ENCODE results near the gene HTATSF1.
A peak's percentile ranks its signal among the peaks of the same experiment; 100 is the strongest.

Gene HTATSF1

DNA sequence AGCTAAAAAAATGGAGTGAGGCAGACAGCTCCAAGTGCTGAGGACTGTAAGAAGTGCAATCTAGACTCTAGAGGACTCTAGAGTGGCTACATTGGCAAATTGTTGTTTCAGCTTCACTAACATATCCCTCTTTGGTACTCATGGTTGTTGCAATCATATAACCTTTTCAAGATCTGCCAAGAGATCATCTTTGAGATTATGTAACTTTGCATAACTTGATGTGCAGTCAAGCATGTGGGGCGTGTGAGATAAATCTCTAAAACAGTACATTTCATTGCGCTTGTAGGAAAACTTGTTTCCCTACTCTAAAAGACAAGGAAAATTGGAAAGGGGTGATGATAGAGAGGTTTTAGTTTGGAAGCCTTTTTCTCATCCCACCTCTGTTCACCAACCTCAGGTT is 20.9 kb upstream of the HTATSF1 start:
- DNase-seq (ENCODE audit: insufficient read length, low spot score) (no peak), FAIRE-seq (no peak)
- TF ChIP-seq, protein P1, sequence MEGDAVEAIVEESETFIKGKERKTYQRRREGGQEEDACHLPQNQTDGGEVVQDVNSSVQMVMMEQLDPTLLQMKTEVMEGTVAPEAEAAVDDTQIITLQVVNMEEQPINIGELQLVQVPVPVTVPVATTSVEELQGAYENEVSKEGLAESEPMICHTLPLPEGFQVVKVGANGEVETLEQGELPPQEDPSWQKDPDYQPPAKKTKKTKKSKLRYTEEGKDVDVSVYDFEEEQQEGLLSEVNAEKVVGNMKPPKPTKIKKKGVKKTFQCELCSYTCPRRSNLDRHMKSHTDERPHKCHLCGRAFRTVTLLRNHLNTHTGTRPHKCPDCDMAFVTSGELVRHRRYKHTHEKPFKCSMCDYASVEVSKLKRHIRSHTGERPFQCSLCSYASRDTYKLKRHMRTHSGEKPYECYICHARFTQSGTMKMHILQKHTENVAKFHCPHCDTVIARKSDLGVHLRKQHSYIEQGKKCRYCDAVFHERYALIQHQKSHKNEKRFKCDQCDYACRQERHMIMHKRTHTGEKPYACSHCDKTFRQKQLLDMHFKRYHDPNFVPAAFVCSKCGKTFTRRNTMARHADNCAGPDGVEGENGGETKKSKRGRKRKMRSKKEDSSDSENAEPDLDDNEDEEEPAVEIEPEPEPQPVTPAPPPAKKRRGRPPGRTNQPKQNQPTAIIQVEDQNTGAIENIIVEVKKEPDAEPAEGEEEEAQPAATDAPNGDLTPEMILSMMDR (IDR thresholded peaks at IDR 0.05; ENCODE audit: insufficient read depth, missing control alignments): no peak

DNA sequence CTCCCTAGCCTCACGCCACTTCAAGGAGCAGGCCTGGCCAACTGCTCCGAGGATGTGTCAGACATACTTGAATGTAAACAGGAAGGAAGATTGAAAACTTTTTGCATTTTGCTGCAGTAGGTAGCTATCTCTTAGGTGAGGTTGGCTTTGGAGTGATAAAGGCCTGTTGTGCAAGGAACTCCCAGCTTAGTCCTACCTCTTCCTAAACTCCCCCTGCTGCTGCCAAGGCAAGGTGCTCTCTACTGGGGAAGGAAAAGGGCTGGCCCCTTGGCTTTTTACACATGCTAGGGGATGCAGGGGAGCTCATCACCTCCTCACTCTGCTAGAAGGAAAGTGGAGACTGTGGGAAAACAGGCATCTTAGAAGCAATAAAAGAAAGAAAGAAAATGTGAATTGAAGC is 20.4 kb upstream of the HTATSF1 start:
- DNase-seq (ENCODE audit: insufficient read length, low spot score) (no peak), FAIRE-seq (no peak)
- TF ChIP-seq, protein P1 (IDR thresholded peaks at IDR 0.05; ENCODE audit: insufficient read depth, missing control alignments): peak; percentile 5

- TF ChIP-seq, protein P1 (IDR thresholded peaks at IDR 0.05; ENCODE audit: insufficient read depth, missing control alignments): no peak
- DNase-seq (ENCODE audit: insufficient read length, low spot score) (no peak), FAIRE-seq (no peak)
Measured at GRCh38 chrX:136480383-136480782, 17.0 kb upstream of the HTATSF1 start.

DNA sequence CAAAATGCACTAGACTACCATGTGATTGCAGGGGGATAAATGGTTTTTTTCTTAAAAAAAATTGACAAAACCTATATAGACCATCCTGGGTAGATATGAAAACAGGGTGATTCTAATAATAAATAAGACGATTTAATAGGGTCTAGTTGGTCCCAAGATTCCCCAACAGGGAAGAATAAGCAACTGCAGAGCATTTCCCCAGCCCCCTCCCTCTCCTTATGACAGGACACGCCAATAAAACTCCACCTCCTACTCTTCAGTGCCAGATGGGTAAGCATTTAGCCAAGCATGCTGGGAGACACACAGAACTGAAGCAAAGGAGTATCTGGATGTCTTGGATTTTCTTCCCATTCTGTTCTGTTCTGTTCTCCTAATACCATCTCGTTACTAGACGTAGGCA is 9.7 kb upstream of the HTATSF1 start, which contains the start of gene BRS3:
BRS3 (plus strand) TSS at position 301 of the 400 bp plus-strand sequence. CDS start 168 bp downstream, outside the sequence.
- DNase-seq (ENCODE audit: insufficient read length, low spot score): no peak
- TF ChIP-seq, protein P1 (IDR thresholded peaks at IDR 0.05; ENCODE audit: insufficient read depth, missing control alignments): no peak
- no peak for FAIRE-seq

GRCh38 chrX:136488706-136489105 is 8.7 kb upstream of the HTATSF1 start:
- DNase-seq (ENCODE audit: insufficient read length, low spot score) (no peak), FAIRE-seq (no peak)
- TF ChIP-seq, protein P1 (IDR thresholded peaks at IDR 0.05; ENCODE audit: insufficient read depth, missing control alignments): peak; percentile 12

DNA sequence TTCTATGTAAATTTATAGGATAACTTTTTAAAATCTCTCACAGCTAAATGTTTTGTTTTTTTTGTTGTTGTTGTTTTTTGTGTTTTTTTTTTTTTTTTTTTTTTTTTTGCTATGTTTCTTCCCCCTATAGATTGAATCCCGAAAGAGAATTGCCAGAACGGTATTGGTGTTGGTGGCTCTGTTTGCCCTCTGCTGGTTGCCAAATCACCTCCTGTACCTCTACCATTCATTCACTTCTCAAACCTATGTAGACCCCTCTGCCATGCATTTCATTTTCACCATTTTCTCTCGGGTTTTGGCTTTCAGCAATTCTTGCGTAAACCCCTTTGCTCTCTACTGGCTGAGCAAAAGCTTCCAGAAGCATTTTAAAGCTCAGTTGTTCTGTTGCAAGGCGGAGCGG is 5.6 kb upstream of the HTATSF1 start:
- TF ChIP-seq, protein P1 (IDR thresholded peaks at IDR 0.05; ENCODE audit: insufficient read depth, missing control alignments): no peak
- no peak for DNase-seq (ENCODE audit: insufficient read length, low spot score)
- FAIRE-seq: no peak

- TF ChIP-seq, protein P1 (IDR thresholded peaks at IDR 0.05; ENCODE audit: insufficient read depth, missing control alignments): no peak
- FAIRE-seq (no peak), DNase-seq (ENCODE audit: insufficient read length, low spot score) (no peak)
Measured at GRCh38 chrX:136493011-136493410, 4.4 kb upstream of the HTATSF1 start.

Data from D721Med (cell line).